GM21367 (cell line): ENCODE results near the gene TSPO.

Source experiments
- ATAC-seq: cut with Tn5 transposase; IDR thresholded peaks from one replicate; pipeline ENCODE4 v1.9.1; 2021; ENCODE audit not compliant: unreplicated experiment

The TSPO gene

DNA sequence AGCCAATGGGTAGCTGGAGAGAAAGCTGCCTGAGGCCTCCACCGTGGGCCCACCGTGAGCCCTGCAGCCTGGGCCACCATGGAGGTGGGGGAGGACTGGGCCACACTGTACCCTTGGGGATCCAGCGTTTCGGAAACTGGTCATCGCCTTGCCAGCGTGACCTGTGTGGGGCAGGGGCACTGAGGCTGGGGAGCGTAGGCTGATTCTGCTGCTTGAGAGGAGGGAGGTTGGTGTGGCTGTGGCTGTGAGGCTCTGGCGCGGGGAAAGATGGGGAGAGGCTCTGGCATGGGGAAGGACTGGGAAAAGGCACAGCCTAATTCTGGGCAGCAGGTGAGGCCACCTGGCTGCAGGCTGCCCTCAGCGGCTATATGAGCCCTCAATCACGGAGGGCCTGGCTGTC lies 48.2 kb downstream of the TSPO start:
- ATAC-seq, result no peak

DNA sequence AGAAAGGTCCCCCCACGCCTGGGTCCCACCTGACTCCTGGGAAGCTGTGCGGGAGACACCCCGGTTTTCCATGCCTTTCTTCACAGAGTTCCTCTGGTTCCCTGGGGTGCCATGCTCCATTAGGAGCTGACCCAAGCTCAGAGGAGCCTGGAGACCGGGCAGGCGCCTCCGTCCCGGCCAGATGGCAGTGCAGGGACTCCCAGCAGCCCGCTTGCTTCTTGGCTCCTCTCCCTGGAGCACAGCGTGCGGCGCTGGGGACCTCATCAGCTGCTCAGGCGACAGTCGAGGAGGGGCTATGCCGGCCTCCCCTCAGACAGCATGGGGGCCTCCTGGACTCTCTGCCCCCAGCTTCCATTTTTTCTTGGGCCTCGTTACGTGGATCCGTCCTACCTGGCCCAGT lies 48.7 kb downstream of the TSPO start:
- ATAC-seq, result no peak

DNA sequence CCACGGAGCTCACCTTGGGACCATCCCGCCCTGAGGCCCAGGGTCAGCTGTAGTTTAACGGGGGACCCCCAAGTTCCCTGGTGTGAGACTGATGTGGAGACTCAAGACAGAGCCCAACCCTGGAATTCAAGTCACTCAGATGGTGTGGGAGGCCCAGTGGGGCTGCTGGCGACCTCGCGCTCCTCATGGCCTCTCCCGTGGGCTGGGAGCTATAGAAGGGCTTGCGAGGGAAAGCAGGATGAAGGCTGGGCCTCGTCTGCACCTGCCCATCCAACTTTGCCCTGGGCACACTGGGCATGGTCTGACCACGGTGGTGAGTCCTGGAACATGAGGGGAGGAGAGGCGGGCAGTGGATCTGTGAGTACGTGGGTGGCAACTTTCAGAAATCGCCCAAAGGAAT lies 49.2 kb downstream of the TSPO start:
- no peak for ATAC-seq

DNA sequence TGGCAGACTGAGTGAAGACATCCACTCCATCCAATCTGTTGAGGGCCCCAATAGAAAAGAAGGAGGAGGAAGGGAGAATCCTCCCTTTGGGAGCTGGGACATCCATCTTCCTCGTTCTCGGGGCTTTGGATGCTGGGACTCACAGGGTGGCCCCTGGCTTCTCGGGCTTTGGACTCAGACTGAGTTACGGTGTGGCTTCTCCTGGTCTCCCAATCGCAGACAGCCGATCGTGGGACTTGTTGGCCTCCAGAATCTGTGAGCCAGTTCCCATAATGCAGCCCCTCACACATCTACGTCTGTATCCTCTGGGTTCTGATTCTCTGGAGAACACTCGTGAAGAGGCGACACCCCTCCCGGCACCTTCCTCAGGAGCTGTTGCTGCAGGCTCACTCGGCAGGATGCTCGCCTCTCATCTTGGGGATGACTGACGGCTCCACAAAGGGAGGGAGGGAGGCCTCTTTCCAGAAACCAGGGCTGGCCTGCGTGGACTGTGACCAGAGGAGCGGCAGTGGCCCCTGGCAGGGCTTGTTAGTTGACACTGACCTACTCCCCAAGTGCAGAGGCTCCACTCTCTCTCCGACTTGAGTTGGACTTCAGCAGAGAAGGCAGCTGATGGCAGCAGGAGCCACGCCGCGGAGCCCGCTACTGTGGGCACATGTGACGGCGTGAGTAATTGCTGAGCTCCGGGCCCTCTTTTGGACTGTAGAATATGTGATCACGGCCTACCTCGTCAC lies 50.3 kb downstream of the TSPO start:
- no peak for ATAC-seq

DNA sequence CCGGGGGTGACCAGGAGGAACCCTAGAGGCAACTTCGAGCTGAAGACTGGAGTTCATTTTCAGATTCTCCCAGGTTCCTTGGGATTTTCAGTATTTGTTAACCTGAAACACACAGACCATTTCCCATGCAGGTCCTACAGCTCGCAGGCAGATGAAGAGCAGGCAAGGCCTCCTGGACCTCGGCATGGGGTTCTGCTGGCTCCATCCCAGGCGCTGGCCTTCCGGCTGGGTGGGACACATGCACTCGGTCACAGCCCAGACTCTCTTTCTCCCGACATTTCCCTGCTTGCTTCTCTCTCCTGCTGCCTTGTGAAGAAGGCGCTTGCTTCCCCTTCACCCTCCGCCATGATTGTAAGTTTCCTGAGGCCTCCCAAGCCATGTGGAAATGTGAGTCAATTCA lies 51.0 kb downstream of the TSPO start:
- ATAC-seq, result no peak

DNA sequence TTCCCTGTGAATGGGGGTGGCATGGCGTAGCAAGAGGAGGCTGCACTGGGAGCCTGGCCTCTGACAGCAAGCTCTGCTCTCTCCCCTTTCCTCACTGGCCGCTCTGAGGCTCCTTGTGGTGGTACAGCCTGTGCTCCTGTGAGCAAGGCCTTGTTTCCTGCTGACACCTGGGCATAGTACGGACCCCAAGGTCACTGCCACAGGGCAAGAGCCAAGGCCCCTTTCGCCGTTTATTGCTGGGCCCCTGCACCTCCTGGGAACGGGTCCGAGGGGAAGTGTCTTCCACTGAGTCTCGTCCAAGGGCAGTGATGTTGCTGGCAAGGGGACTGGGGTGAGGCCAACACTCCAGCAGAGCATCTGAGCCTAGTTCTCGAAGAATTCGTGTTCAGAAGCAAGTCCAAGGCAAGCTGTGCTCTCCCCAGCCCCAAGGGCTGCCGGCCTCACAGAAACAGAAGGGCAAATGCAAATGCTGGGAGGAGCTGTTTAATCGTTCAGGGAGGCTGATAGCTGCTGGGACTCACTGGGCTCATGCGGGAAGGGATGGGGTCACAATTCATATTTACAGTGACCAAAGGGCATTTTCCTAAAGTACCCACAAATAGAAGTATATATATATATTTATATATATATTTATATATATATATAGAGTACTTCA lies 51.5 kb downstream of the TSPO start:
- no peak for ATAC-seq

DNA sequence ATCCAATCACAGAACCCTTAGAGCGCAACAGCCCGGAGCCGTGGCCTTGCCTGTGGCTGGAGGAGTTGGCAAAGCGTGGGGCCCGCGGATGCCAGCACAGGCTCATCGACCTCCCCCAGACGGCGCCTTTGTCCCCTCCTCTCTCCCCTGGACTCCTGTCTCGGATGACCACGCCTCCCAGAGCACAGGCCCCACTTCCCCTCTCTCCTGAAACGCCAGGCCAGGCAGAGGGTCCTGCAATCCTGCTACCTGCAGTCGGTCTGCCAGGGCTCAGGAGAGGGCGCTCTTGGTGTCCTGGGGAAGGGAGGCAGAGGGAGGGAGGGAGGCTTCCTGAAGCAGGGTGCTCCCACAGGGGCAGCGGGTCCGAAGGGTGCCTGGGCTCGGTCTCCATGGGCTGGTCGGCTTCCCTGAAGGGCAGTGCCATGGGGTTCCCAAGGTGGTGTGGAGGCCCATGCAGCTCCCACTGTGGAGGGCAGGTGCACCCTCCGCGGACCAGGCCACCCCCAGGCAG lies 52.2 kb downstream of the TSPO start:
- ATAC-seq, result no peak

DNA sequence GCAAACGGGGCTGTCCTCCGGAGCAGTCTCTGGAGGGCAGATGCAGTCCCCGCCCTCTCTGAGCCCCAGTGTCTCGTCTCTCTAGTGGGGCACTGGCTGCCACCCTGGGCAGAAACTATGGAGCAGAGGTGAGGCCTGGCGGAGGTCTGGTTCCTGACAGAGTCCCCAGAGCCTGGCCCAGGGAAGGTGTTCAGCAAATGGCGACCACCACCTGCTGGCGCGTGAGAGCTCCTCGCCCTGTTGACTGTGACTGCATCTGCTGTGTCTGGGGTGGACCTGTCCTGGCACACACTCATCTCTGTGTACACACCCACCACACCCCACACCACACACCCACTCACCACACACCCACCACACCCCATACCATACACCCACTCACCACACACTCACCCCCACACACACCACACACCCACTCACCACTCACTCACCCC lies 53.9 kb downstream of the TSPO start:
- no peak for ATAC-seq

DNA sequence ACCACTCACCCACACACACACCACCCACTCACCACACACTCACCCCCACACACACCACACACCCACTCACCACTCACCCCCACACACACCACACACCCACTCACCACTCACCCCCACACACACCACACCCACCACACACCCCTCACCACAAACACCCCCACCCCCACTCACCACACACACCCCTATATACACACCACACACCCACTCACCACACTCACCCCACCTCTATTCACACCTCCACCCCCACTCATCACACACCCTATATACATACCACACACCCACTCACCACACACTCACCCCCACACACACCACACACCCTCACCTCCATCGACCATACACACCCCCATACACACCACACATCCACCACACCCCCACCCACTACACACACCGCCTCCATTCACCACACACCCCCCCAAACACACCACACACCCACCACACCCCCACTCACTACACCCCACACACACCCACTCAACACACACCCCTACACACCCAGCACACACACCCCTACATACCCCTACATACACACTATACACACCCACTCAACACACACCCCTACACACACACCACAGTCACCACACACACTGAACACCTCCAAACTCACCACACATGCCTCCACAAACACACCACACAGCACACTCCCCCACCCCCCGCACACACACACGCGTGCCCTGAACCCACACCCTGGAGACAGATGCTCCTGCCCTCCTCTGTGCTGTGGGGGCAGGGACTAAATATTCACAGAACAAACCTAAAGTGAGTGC lies 54.6 kb downstream of the TSPO start:
- no peak for ATAC-seq

DNA sequence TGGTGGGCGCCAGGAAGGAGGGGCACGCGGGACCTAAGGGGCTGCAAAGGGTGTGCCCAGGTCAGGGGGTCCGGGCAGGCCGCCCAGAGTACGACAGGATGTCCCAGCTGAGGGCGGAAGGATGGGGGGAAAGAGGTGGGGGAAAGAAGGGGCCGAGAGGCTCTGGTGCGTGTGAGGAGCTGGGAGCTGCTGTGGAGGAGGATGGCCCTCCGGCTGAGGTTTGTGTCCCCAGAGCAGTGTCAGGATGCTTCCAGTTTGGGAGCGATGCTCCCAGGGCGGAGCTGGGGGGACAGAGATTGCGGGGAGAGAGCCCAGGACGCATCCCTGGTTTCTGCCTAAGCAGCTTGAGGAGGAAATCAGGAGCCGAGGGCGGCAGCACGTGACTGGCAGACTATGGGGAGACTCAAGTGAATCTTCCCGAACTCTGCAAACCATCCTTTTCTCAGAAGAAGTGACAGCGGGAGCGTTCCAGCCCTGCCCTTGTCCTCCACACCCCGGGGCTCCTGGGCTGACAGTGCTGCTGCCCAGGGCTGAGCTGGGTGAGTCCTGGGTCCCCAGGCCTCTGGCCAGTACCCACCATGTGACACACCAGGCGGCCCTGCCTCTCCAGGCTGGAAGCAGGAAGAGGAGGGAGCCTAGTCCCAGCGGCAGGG lies 55.3 kb downstream of the TSPO start:
- ATAC-seq, result no peak

DNA sequence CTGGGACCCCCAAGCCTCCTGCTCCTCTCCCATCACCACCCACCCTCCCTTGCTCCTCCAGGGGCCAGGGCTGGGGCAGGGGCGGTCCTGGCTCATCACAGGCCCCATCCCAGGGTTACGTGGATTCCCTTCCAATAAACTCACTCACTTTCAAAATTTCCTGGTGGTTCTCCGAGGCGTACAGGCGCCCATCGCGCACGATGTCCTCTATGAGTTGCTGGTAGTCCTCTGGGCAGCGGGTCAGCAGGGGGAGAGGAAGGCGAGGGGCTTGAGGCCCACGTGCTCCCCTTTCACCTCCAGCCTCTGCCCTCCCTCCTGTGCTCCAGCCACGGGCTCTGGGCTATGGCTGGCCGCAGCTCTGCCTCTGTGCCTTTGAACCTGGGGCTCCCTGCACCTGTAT lies 56.0 kb downstream of the TSPO start:
- no peak for ATAC-seq

DNA sequence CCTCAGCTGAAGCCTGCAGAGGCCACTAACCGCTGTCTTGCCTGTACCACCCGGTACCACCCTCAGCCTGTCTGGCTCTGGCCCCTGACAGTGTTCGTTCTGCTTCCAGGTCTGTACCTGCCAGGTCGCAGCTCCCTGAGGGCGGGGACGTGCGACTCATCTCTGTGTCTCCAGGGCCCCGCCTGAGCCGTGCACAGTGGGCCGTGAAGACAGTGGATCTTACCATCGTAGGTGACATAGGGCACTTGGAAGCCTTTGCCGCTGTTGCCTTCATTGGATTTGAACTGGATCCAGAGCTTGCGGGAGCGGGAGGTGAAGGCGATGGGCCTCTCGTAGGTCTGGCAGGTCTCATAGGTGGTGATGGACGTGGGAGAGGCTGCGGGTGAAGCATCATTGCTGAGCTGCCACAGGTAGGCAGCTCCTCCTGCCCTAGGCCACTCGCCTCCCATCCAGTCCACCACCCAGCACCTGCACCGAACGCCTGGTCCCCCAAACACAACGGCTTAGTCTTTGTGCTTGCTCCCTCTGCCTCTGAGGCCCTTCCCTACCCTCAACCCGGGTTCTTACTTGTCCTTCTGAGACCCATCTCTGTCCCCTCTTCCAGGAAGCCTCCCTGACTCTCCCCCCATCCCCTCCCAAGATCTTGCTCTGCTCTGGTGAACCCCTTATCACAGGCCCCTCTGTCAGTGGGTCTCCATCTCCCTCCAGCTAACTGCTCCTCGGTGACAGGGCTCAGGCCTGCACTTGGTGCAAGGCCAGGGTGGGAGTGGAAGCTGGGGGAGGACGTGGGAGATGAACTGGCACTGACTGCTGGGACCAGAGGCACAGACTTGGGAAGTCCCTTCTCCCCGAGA lies 56.7 kb downstream of the TSPO start:
- no peak for ATAC-seq

DNA sequence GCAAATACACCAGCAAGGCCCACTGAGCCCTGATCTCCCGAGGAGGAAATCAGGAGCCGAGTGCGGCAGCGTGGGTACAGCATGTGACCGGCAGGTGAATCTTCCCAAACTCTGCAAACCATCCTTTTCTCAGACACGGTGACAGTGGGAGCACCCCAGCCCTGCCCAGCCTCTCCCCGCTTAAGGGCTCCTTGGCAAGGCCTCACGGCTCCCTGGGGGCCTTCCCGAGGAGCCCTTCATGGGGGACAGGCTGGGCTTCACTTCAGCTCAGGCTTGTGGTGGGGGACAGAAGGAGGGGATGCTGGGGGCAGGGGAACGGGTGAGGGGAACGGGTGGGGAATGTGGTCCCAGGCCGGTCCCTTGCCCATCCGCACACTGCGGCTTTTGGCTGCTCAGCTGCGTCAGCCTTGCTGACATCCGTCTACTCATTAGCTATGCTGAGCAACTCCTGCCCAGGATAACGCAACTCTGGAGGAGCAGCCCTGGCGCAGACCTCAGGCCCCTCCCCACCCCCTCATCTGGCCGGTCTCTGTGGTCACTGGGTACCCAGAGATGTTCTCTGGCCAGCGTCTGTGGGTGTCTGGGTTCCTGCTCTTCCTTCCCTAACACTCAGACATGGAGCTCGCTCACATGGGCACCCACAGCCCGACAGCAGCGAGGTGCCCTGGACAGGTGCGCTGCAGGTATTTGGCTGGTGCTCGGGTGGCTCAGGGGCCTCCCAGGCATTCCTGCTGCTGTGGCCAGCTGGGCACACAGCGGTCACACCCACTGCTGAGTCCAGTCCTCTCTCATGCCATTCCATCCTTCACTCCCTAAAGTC lies 57.6 kb downstream of the TSPO start:
- ATAC-seq, result no peak

DNA sequence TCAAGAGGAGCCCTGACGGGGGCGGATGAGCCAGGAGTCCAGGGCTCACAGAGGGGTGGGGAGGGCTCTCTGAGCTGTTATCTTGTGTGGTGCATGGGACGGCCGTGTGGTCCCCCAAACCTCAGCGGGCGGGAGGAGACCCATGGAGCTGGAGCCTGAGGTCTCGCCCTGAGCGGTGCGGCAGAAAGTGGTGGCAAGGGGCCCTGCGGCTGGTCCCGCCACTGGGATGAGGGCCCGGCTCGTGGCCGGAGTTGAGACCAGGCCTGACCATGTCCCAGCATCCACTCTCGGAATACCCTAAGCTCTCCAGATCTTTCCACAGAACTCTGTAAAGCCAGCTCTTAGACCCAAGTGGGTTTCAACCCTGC lies 58.1 kb downstream of the TSPO start:
- ATAC-seq, result no peak

DNA sequence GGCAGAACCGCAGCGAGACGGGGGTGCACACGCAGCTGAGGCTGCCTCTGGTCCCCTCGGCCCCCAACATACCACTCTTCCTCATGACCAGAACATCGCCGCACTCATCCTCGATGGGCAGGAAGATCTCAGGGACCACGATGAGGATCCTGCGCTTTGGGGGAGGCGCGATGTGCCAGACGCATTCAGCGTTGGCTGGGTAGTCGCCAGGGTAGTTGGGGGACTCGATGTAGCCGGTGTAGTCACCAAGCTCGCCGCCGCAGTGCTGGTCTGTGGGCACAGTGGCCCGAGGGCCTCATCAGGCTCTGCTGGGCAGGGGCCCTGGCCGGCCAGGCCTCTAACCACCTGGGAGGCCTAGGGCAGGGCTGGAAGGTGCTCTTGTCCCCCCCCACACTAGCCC lies 58.6 kb downstream of the TSPO start:
- no peak for ATAC-seq

DNA sequence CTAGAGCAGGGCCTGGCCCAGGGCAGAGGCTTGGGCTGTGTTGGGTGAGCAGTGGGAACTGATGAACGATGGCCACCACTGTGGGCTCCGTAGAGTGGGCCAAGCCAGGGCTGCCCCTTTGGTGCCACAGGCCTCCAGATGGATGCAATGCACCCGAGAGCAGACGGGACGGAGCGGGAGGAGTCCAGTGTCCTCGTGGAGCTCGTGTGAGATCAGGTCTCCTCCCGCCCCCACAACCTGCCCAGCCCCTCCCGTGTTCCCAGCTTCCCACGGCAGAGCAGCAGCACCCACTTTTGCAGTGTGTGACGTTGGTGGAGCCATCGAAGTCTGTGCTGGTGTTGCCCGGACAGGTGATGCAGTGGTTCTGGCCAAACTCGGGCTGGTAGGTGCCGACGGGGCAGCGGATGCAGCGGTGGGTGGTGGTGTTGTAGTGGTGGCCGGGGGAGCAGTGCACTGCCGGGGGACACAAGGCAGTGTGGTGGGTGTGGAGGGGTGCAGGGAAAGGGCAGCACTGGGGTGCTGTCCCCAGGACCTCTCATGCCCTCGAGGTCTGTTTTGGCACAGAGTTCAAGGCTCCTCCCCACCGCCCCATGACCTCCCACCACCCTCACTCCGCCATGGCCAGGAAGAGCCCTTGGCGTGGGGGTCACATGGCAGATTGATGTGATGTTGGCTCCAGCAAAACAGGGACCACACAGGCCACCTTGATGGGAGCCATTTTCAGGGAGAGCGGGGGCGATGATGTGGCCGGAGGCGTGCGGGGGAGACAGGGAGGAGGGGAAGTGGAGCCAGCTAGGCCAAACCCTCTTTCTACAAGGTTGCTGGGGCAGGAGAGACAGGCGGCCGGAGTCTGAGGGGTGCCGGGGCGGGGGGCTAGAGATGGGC lies 59.5 kb downstream of the TSPO start:
- no peak for ATAC-seq

DNA sequence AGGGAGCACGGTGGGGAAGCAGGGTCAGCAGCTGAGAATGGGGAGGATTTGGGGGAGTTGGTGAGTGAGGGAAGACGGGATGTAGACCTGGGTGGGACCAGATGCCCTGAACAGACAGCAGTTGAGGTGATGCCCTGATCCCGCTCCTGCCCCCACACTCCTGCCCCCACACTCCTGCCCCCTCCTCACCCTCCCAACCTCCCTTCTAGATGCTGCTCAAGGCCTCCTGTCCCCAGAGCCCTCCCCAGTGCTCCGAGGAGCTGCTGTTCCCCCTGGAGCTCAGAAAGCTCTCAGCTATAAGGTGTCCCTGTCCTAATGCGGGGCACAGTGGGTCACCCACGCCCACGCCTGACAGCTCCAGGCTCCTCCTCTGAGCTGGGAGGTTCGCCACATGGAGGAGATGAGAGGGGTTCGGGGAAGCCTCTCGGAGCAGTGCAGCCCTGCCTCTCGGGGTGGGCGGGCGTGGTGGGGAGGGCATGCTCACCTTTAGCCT lies 60.6 kb downstream of the TSPO start:
- no peak for ATAC-seq

DNA sequence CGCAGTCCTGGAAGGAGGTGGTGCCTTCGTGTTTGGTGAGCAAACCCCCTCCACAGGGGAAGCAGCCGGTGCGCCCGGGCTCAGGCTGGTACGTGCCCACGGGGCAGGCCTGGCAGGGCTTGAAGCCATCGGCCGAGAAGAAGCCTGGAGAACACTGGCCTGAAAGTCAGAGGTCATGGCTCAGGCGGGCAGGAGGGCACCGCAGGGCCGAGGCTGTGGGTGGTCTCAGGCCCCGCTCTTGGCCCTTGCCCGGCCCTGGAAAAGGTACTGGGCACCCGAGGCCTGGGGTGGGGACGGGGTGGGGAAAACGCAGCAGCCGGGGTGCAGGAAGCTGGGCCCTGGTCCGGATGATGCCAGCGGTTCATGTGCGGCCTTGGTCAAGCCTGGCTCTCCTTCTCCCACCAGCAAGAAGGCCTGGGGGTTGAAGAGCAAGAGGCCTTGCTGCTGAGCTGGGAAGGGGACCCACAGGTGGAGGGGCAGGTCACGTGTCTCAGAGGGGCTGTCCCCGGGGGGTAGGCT lies 61.1 kb downstream of the TSPO start:
- ATAC-seq, result no peak
